A549 (cell line): ENCODE data around the gene RPS6KB2.

ENCODE experiments used
- EHF ChIP-seq: fragments of 250-450 bp; sonication (Bioruptor Pico); IDR thresholded peaks from 2 replicates; pipeline ENCODE4 v1.5.0; 2020; ENCODE audit warnings: mild to moderate bottlenecking
- EP300 ChIP-seq, 2 experiments: fragments of >200 bp; sonication (Bioruptor Twin); formaldehyde crosslinking; IDR thresholded peaks; 2 replicates in 1 of 2; 3 replicates in 1 of 2; pipeline ENCODE4 v1.6.1; 2016 to 2017
- FOSB ChIP-seq: fragments of 250-450 bp; sonication (Bioruptor Pico); IDR thresholded peaks from 2 replicates; pipeline ENCODE4 v1.5.0; 2020; ENCODE audit warnings: mild to moderate bottlenecking, moderate library complexity
- HDAC2 ChIP-seq: fragments of 200-600 bp; sonication (generic); IDR thresholded peaks from 2 replicates; pipeline ENCODE4 v1.6.1; 2016
- HOXB5 ChIP-seq: fragments of 250-450 bp; sonication (Bioruptor Pico); IDR thresholded peaks from 2 replicates; pipeline ENCODE4 v1.5.0; 2020; ENCODE audit warnings: mild to moderate bottlenecking, moderate library complexity
- MAFK ChIP-seq: fragments of 450-650 bp; IDR thresholded peaks from 2 replicates; pipeline ENCODE4 v1.6.1; 2014; ENCODE audit not compliant: partially characterized antibody
- MAZ ChIP-seq: fragments of 150-350 bp; IDR thresholded peaks from 2 replicates; pipeline ENCODE4 v1.6.1; 2014; ENCODE audit warnings: antibody characterized with exemption, low read depth, low read length, borderline replicate concordance
- POLR2A ChIP-seq: IDR thresholded peaks from 2 replicates; pipeline ENCODE4 v1.6.1; 2012; ENCODE audit warnings: mild to moderate bottlenecking, low read length
- RARB ChIP-seq: fragments of 250-450 bp; sonication (Bioruptor Pico); IDR thresholded peaks from 2 replicates; pipeline ENCODE4 v1.8.0; 2021; ENCODE audit warnings: mild to moderate bottlenecking, moderate library complexity
- SMC3 ChIP-seq: fragments of >200 bp; sonication (Bioruptor Twin); formaldehyde crosslinking; IDR thresholded peaks from 3 replicates; pipeline ENCODE4 v1.6.1; 2018; ENCODE audit warnings: inconsistent platforms
- ZC3H11A ChIP-seq: fragments of 450-650 bp; IDR thresholded peaks from 2 replicates; pipeline ENCODE4 v1.6.1; 2014; ENCODE audit warnings: antibody characterized with exemption, mild to moderate bottlenecking
- TF ChIP-seq, protein P1 (sequence below): fragments of >200 bp; sonication (Bioruptor Twin); formaldehyde crosslinking; IDR thresholded peaks from 3 replicates; pipeline ENCODE4 v1.5.1; 2016

DNA sequence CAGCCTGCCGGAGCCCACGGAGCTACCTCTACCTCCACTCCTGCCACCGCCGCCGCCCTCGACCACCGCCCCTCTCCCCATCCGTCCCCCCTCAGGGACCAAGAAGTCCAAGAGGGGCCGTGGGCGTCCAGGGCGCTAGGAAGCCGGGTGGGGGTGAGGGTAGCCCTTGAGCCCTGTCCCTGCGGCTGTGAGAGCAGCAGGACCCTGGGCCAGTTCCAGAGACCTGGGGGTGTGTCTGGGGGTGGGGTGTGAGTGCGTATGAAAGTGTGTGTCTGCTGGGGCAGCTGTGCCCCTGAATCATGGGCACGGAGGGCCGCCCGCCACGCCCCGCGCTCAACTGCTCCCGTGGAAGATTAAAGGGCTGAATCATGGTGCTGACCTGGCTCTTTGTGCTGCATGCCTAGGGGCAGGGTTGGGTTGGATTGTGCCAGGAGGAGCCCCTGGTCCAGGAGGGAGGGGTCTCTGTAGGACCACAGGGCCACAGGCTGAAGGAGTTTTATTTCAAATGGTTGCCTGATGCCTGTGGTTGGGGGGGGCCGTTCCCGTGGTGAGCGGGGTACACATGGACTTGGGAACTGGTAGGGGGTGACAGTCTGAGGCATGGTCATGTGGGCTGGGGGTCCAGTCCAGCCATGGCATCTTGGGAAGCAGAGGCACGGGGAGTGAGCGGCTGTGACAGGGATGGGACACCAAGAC, 6.9 kb downstream of the RPS6KB2 start:
- no peak for TF ChIP-seq POLR2A
- no peak for TF ChIP-seq EP300 (IDR thresholded peaks at IDR 0.05)
- TF ChIP-seq SMC3: no peak
- TF ChIP-seq, protein P1, sequence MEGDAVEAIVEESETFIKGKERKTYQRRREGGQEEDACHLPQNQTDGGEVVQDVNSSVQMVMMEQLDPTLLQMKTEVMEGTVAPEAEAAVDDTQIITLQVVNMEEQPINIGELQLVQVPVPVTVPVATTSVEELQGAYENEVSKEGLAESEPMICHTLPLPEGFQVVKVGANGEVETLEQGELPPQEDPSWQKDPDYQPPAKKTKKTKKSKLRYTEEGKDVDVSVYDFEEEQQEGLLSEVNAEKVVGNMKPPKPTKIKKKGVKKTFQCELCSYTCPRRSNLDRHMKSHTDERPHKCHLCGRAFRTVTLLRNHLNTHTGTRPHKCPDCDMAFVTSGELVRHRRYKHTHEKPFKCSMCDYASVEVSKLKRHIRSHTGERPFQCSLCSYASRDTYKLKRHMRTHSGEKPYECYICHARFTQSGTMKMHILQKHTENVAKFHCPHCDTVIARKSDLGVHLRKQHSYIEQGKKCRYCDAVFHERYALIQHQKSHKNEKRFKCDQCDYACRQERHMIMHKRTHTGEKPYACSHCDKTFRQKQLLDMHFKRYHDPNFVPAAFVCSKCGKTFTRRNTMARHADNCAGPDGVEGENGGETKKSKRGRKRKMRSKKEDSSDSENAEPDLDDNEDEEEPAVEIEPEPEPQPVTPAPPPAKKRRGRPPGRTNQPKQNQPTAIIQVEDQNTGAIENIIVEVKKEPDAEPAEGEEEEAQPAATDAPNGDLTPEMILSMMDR: no peak
- no peak for TF ChIP-seq HOXB5
- peak; percentile 15 for TF ChIP-seq MAFK
- TF ChIP-seq EHF (CRISPR knock-in tag): no peak
- no peak for TF ChIP-seq ZC3H11A
- TF ChIP-seq FOSB: no peak
- no peak for TF ChIP-seq HDAC2
- TF ChIP-seq MAZ: no peak
- no peak for TF ChIP-seq RARB (CRISPR knock-in tag)
